Stimulated activated CD4-positive, alpha-beta T cell treated with anti-CD3 and anti-CD28 coated beads, TNF-alpha, amount 100 ng/mL, for 48 hours (primary cell): Measurements from ENCODE around the gene POFUT2.
"Not testable (repeated sequence)": the region's sequence is repeated elsewhere in the genome, so short reads cannot be mapped to it uniquely, and the experiment has no call there.

Source experiments
- DNase-seq, 3 donors: peaks; one replicate each; pipeline ENCODE4 v3.0.0-alpha.2; 2020; ENCODE audit warnings: low read depth in 3 of 3

Gene POFUT2

DNA sequence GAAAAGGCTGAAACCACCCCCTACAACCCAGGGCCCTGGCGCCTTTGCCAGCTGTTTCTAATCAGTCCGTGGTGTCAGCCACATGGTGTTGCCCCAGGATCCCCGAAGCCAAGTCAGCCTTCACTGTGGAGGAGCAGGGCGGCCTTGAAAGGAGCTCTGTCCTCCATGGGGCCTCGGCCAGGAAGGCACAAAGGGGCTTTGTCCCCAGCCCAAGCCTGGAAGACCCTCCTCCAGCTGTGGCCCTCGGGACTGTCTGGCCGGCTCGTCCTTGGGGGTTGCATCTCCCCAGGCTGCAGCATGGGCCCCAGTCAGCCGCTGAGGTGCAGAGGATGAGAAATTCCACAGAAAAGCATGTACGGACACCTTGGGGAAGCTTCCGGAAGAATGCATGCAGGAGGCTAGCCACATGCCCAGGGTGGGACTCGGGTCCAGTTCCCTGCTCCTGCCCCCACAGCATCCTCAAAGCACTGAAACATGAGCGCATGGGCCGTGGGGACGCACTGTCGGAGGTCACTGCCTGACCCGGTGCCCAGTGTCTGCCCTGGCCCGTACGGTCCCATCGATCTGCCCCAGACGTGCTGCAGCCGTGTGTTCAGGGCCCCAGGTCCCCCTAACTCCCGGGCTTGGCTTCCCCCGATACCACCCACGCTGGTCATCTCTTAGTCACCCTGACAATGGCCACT lies 38.6 kb upstream of the POFUT2 start:
- DNase-seq: no peak

DNA sequence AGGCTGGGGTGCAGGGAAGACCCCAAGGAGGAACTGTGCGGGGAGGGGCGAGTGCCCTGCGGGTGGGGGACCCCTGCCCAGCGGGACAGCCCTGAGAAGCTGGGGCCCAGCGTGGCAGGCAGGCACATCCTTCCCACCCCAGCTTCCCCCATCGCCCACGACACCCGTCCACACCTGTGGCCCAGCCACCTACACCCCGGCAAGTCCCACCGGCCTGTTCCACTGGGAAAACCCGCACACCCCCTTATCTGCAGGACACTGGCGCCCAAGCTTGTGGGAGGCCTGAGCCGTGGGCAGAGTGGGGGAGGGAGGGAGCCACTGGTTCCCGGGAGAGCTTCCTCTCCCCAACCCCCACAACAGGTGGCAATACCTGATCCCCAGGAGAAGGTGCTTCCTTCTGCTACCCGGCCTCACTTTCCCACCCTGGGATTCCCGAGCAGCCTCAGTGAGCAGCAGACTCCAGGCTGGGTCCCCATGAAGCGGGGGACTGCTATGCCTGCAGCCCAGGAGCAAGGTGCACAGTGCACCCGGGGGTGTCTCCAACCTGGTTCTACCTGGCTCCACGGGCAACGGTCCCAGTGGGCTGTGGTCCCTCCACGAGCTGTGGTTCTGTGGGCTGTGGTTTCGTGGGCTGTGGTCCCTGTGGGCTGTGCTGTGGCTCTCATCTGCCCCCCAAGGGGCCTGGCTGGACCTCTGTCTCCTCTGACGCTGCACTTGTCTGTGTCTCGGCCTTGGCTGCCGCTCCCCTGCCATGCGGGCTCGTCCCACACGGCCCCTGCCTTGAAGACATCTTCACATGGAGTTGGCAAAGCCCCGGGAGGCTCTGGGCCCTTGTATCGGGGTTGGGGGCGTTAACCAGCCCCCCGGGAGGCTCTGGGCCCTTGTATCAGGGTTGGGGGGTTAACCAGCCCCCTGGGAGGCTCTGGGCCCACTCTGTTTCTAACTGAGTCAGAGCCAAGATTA lies 37.8 kb upstream of the POFUT2 start:
- DNase-seq: no peak

DNA sequence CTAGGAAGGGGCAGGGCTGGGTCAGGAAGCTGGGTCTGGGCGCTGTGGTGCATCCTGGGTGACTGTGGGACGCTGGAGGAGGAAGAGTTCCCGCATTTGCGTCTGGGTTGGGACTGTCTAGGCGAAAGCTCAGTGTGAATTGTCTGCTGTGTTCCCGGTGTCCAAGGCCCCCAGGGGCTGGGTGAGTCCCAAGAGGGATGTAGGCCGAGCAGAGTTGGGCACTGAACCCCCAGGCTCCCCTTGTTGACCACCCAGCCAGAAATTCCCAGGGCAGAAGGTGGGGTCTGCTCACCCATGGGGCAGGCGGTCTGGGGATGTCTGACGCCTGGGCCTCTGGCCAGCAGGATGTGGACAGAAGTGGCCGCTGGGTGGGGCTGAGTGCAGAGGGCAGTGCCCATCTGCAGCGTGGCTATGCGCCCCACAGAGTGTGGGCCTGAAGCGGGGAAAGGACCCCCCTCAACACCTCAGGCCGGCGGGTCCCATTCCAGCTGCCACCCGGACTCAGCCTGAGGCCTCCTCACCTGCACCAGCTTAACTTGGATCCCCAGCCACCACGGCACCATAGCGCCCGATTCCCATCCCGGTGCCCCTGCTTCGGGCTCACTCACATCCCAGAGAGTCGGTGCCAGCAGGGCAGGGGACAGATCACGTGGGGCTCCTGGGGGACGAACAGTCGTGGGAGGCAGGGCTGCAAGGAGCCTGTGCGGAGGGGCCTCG lies 37.0 kb upstream of the POFUT2 start:
- DNase-seq: no peak

DNA sequence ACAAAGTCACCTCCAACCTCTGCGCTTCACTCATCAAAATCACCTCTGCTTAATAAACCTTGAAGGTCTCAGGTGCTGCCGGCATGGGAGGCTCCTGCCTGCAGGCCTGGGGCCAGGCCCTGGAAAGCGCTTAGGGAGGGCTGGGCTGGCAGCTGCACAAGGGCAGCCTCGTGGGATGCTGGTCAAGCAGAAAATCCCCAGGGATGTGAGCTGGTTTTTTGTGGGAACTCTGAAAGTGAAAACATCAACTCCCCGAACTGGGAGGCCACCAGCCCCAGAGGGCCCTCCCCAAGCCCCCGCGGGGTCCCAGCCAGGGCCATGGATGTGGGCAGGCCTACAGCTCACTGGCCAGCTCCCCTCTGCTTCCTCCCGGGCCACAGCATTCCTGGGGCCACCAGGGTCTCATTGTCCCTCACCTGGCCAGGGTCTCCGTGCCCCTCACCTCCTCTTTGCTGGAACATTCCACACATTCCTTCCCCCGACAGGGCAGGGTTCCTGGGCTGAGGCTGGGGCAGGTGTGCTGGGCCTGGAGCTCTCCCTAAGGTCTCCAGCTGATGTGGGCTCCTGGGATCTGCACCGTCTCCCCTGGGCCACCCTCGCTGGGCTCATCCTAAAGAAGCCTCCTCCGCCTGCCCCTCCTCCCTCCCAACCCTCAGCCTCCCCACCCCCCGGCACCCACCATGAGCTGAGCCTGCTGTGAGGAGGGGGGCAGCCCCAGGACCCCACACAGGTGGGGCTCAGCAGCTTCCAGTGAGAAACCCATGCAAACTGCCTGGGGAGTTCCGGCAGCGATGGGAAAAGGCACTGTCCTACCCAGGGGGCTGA lies 36.0 kb upstream of the POFUT2 start:
- DNase-seq: no peak

GRCh38 chr21:45322960-45323461 lies 35.3 kb upstream of the POFUT2 start:
- DNase-seq: no peak

DNA sequence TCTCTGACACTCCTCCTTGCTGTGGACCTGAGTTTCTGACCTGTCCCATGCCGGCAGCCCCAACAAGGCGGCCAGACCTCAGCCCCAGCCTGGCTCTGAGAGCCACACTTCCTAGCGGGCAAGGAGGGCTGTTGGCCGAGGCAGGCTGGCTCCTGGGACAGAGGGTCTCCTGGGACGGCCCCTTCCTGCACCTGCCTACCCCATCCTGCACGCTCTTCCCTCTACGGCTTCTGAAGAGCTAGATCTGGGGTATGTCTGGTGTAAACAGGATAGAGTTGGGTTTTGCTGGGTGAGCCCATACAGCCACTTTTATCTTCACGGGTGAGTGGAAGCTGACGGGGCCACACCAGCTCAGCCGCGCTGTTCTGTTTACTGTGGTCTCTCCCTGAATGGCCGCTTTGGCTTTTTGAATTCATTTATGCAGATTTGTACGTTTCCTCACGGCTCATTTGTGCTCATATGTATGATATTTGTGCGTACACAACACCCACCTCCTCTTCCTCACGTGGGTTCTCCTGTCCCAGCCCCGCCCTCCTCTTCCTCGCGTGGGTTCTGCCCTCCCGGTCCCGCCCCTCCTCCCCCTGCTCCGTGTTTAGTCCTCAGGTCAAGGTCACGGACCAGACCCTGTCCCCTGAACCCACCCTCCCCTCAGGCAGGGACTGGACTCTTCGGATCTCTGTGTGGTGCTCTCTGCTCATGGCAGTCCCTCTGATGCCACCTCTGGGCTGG lies 34.7 kb upstream of the POFUT2 start:
- DNase-seq: no peak

DNA sequence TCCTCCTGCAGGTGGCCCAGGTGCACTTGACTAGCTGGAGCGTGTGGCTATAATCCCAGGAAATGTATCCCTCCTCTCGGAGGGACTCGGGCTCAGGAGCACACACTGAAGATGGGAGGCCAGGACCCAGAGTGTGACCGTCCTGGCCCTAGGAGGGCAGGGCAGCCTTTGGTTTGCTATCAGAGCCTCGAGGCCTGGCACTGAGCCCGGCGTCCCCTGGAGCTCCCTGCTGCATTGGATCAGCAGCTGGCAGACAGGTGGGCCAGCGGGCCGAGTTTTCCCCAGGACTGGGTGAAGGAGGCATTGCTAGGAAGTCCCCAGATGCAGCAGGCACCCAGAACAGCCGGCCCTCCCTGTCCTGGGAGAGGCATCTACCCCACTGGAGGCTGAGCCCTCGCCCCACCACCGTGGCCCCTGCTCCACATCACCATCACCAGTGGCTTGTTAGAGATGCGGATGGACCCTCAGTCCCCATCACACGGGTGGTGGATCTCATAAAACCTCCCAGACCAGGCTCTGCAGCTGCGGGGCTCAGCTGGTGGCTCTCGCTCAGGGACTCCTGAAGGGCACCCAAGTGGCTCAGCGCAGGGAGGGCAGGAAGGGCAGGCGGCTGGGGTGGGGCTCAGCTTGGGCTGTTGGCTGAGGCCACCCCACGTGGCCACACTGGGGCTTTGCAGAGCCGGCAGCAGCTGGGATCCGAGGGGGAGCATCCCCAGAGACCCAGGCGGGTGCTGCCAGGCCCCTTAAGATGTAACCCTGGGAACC lies 32.7 kb upstream of the POFUT2 start:
- DNase-seq: no peak

- DNase-seq: no peak
Measured at GRCh38 chr21:45319461-45320211, 31.9 kb upstream of the POFUT2 start.

- no peak for DNase-seq
Measured at GRCh38 chr21:45318556-45319404, 31.1 kb upstream of the POFUT2 start.

- DNase-seq: no peak
Measured at GRCh38 chr21:45318146-45318555, 30.5 kb upstream of the POFUT2 start.

DNA sequence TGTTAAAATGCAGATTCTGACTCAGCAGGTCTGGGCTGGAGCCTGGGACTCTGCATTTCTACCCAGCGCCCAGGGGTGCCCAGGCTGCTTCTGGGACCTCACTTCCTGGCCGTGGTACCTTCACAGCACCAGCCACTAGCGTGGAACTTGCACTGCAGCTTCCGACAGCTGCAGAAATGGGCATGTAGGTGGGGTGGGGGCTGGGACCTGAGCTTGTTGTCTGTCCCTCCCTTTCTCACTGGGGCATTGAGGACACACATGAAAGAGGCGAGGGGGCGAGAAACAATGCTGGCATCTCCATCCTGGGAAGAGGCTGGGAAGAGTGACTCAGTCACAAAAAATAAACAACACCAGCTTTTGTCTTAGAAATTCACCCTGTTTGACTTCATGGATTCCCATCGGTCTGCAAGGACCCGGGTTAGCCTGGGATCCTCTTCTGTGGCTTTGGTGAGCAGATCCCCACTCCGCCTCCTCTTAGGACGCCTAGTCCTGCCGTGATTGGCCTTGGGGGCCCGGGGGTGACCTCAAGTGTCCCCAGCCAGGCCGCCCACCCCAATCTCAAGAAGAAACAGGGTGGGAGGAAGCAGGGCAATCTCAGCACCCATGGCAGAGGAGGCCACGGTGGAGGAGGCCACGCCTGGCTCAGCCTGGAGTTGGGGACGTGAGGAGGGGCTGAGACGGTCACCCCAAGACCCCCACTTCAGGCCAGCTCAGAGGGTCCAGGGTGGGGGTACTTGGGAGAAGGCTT lies 29.9 kb upstream of the POFUT2 start:
- no peak for DNase-seq

GRCh38 chr21:45316871-45317397 lies 29.2 kb upstream of the POFUT2 start:
- DNase-seq: no peak

DNA sequence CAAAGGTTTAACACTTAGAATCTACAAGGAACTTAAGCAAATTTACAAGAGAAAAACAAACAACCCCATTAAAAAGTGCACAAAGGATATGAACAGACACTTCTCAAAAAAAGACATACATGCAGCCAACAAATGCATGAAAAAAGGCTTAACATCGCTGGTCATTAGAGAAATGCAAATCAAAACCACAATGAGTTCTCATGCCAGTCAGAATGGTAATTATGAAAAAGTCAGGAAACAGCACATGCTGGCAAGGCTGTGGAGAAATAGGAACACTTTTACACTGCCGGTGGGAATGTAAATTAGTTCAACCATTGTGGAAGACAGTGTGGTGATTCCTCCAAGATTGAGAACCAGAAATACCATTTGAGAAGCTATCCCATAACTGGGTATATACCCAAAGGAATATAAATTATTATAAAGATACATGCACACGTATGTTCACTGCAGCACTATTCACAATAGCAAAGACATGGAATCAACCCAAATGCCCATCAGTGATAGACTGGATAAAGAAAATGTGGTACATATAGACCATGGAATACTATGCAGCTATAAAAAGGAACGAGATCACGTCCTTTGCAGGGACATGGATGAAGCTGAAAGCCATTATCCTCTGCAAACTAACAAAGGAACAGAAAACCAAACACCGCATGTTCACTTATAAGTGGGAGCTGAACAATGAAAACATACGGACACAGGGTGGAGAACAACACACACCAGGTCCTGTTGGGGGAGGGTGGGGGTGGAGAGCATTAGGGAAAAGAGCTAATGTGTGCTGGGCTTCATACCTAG lies 28.2 kb upstream of the POFUT2 start:
- DNase-seq: not testable (repeated sequence)

GRCh38 chr21:45313682-45314081 lies 26.0 kb upstream of the POFUT2 start:
- no peak for DNase-seq

- DNase-seq: no peak
Measured at GRCh38 chr21:45313015-45313414, 25.3 kb upstream of the POFUT2 start.

GRCh38 chr21:45312296-45312695 lies 24.6 kb upstream of the POFUT2 start:
- no peak for DNase-seq
